Ishikawa (cell line): ENCODE results near the gene DCTN5.

Experiments
- CEBPB ChIP-seq: IDR thresholded peaks from 2 replicates; pipeline ENCODE4 v1.6.1; 2012
- CREB1 ChIP-seq: IDR thresholded peaks from 2 replicates; pipeline ENCODE4 v1.6.1; 2012; ENCODE audit warnings: low read depth
- EGR1 ChIP-seq: IDR thresholded peaks from 2 replicates; pipeline ENCODE4 v1.6.1; 2012
- EP300 ChIP-seq: IDR thresholded peaks from 2 replicates; pipeline ENCODE4 v1.6.1; 2012; ENCODE audit warnings: borderline replicate concordance
- FOXM1 ChIP-seq: IDR thresholded peaks from 2 replicates; pipeline ENCODE4 v1.6.1; 2012; ENCODE audit warnings: low read depth, borderline replicate concordance
- MAX ChIP-seq: IDR thresholded peaks from 2 replicates; pipeline ENCODE4 v1.6.1; 2012
- REST ChIP-seq: IDR thresholded peaks from 2 replicates; pipeline ENCODE4 v1.6.1; 2012; ENCODE audit warnings: low read depth, mild to moderate bottlenecking
- TAF1 ChIP-seq: IDR thresholded peaks from 2 replicates; pipeline ENCODE4 v1.6.1; 2012; ENCODE audit warnings: low read depth, mild to moderate bottlenecking
- USF1 ChIP-seq: IDR thresholded peaks from 2 replicates; pipeline ENCODE4 v1.6.1; 2012
- YY1 ChIP-seq: IDR thresholded peaks from 2 replicates; pipeline ENCODE4 v1.6.1; 2012; ENCODE audit warnings: low read depth
- ZBTB7A ChIP-seq: IDR thresholded peaks from 2 replicates; pipeline ENCODE4 v1.6.1; 2012; ENCODE audit warnings: low read depth

- TF ChIP-seq CEBPB (no peak), EP300 (no peak), FOXM1 (no peak), ZBTB7A (no peak), EGR1 (no peak), MAX (no peak), CREB1 (no peak), TAF1 (no peak), YY1 (no peak), REST (no peak), USF1 (no peak)
Observed at GRCh38 chr16:23710504-23710903, 69.2 kb downstream of the DCTN5 start.
